SK-N-SH (cell line): Measurements from ENCODE around the gene ETV3. TPM values are rescaled to one million over a fixed set of nuclear protein-coding genes. Genes with fewer than 3 reads are reported as not detected.

ENCODE experiments used
- CTCF ChIA-PET: fragments of 300-600, 350-600 bp; formaldehyde crosslinking; extraction: SDS; loops from one replicate; lab custom pipeline; 2021; lab: Yijun Ruan, JAX
- POLR2A ChIA-PET: fragments of 350-600 bp; sonication (Branson Sonifier 250); formaldehyde crosslinking; extraction: SDS; loops from one replicate; lab custom pipeline; 2020; ENCODE audit warnings: antibody characterized with exemption, inconsistent platforms; lab: Yijun Ruan, JAX
- DNase-seq: peaks from one replicate; pipeline ENCODE4 v3.0.0; 2012
- H2AFZ ChIP-seq: fragments of 200-600 bp; sonication (generic); 2 replicates; pipeline ENCODE4 v1.8.1; 2016; ENCODE audit warnings: antibody characterized with exemption, mild to moderate bottlenecking, low read depth
- H3F3A ChIP-seq: fragments of 200-600 bp; sonication (generic); replicated peaks from 2 replicates; pipeline ENCODE3; 2016; ENCODE audit warnings: antibody characterized with exemption, mild to moderate bottlenecking; ENCODE audit not compliant: insufficient read depth
- H3K27ac ChIP-seq, 2 experiments: fragments of 200-500 bp in 1 of 2; fragments of 200-600 bp in 1 of 2; sonication (Bioruptor generic) in 1 of 2; sonication (generic), shearing (Covaris generic) in 1 of 2; 2 replicates each; pipeline versions ENCODE4 v1.5.1 to v1.6.1; 2014 to 2016; ENCODE audit warnings: low read depth in 2 of 2, inconsistent platforms in 1 of 2, low read length in 1 of 2, mild to moderate bottlenecking in 1 of 2, mixed read lengths in 1 of 2
- H3K27me3 ChIP-seq: fragments of 200-600 bp; sonication (generic), shearing (Covaris generic); 2 replicates; pipeline ENCODE4 v1.6.1; 2016; ENCODE audit warnings: mixed run types; ENCODE audit not compliant: insufficient read depth
- H3K36me3 ChIP-seq, 2 experiments: fragments of 200-500 bp in 1 of 2; fragments of 200-600 bp in 1 of 2; sonication (Bioruptor generic) in 1 of 2; sonication (generic) in 1 of 2; replicated peaks in 1 of 2; 2 replicates each; pipeline versions ENCODE3 to v1.5.1; 2014 to 2016; ENCODE audit warnings: low read length in 1 of 2, mild to moderate bottlenecking in 1 of 2; ENCODE audit not compliant: insufficient read depth in 2 of 2, control insufficient read depth in 1 of 2
- H3K4me1 ChIP-seq, 2 experiments: fragments of 200-500 bp in 1 of 2; fragments of 200-600 bp in 1 of 2; sonication (Bioruptor generic) in 1 of 2; sonication (generic), shearing (Covaris generic) in 1 of 2; 2 replicates each; pipeline versions ENCODE4 v1.5.1 to v1.6.1; 2014 to 2016; ENCODE audit warnings: low read depth in 1 of 2, low read length in 1 of 2, mixed run types in 1 of 2; ENCODE audit not compliant: insufficient read depth in 2 of 2, control insufficient read depth in 1 of 2
- H3K4me2 ChIP-seq: fragments of 200-600 bp; sonication (generic), shearing (Covaris generic); 2 replicates; pipeline ENCODE4 v1.6.1; 2017; ENCODE audit warnings: mixed run types
- H3K4me3 ChIP-seq, 2 experiments: fragments of 200-500 bp in 1 of 2; fragments of 200-600 bp in 1 of 2; sonication (Bioruptor generic) in 1 of 2; sonication (generic), shearing (Covaris generic) in 1 of 2; 2 replicates each; pipeline versions ENCODE4 v1.5.1 to v1.8.1; 2014 to 2016; ENCODE audit warnings: low read depth in 2 of 2, inconsistent platforms in 1 of 2, low read length in 1 of 2, mild to moderate bottlenecking in 1 of 2, mixed read lengths in 1 of 2, moderate library complexity in 1 of 2
- H3K79me2 ChIP-seq: fragments of 200-600 bp; sonication (generic); 2 replicates; pipeline ENCODE4 v1.8.1; 2017; ENCODE audit warnings: mild to moderate bottlenecking; ENCODE audit not compliant: insufficient read depth
- H3K9ac ChIP-seq: fragments of 200-600 bp; sonication (generic); 2 replicates; pipeline ENCODE4 v1.6.1; 2017; ENCODE audit warnings: mixed run types
- H3K9me2 ChIP-seq: fragments of 200-600 bp; sonication (generic); 2 replicates; pipeline ENCODE4 v1.6.1; 2017; ENCODE audit warnings: mixed run types
- H3K9me3 ChIP-seq: fragments of 200-600 bp; sonication (generic); 2 replicates; pipeline ENCODE4 v1.6.1; 2017; ENCODE audit warnings: mixed run types, mild to moderate bottlenecking, moderate library complexity
- H4K20me1 ChIP-seq: fragments of 200-600 bp; sonication (generic); 2 replicates; pipeline ENCODE4 v1.6.1; 2017; ENCODE audit warnings: mild to moderate bottlenecking, mixed run types; ENCODE audit not compliant: insufficient read depth
- CHD2 ChIP-seq: fragments of 150-350 bp; IDR thresholded peaks from 2 replicates; pipeline ENCODE4 v1.6.1; 2018; ENCODE audit warnings: low read length; ENCODE audit not compliant: partially characterized antibody
- CTCF ChIP-seq: fragments of 200-600 bp; sonication (generic); IDR thresholded peaks from 2 replicates; pipeline ENCODE4 v1.6.1; 2017; ENCODE audit warnings: antibody characterized with exemption, mild to moderate bottlenecking, moderate library complexity
- EP300 ChIP-seq, 2 experiments: IDR thresholded peaks; 2 replicates each; pipeline versions ENCODE4 v1.4.0 to v1.6.1; 2012; ENCODE audit warnings: borderline replicate concordance in 1 of 2, low read depth in 1 of 2, low read length in 1 of 2
- FOSL2 ChIP-seq: IDR thresholded peaks from 2 replicates; pipeline ENCODE4 v1.4.0; 2012; ENCODE audit warnings: low read depth, mild to moderate bottlenecking, moderate library complexity, borderline replicate concordance
- FOXJ3 ChIP-seq: sonication (generic); formaldehyde crosslinking; IDR thresholded peaks from 2 replicates; pipeline ENCODE4 v1.5.1; 2020; ENCODE audit warnings: mild to moderate bottlenecking, missing genetic modification reagents
- FOXM1 ChIP-seq: IDR thresholded peaks from 2 replicates; pipeline ENCODE4 v1.4.0; 2012; ENCODE audit warnings: low read depth, mild to moderate bottlenecking
- GABPA ChIP-seq: IDR thresholded peaks from 2 replicates; pipeline ENCODE4 v1.4.0; 2012; ENCODE audit warnings: low read depth, mild to moderate bottlenecking
- IRF3 ChIP-seq: fragments of 150-350 bp; IDR thresholded peaks from 2 replicates; pipeline ENCODE4 v1.6.1; 2016; ENCODE audit warnings: mild to moderate bottlenecking, low read depth, low read length
- JUND ChIP-seq: IDR thresholded peaks from 2 replicates; pipeline ENCODE4 v1.4.0; 2012
- MEF2A ChIP-seq: IDR thresholded peaks from 2 replicates; pipeline ENCODE4 v1.4.0; 2012; ENCODE audit warnings: low read depth, borderline replicate concordance
- MXI1 ChIP-seq: IDR thresholded peaks from 2 replicates; pipeline ENCODE4 v1.6.1; 2012; ENCODE audit warnings: mild to moderate bottlenecking, low read depth, low read length, improper control_type of control experiment
- NFIC ChIP-seq: IDR thresholded peaks from 2 replicates; pipeline ENCODE4 v1.4.0; 2012; ENCODE audit warnings: borderline replicate concordance
- PBX3 ChIP-seq: IDR thresholded peaks from 2 replicates; pipeline ENCODE4; 2012
- POLR2AphosphoS5 ChIP-seq: IDR thresholded peaks from 2 replicates; pipeline ENCODE4 v1.6.1; 2012; ENCODE audit warnings: low read depth, low read length
- RAD21 ChIP-seq: IDR thresholded peaks from 2 replicates; pipeline ENCODE4 v1.6.1; 2012; ENCODE audit warnings: mild to moderate bottlenecking, low read length
- RCOR1 ChIP-seq: fragments of 150-350 bp; IDR thresholded peaks from 2 replicates; pipeline ENCODE4 v1.6.1; 2017; ENCODE audit warnings: antibody characterized with exemption, low read length
- RFX5 ChIP-seq: IDR thresholded peaks from 2 replicates; pipeline ENCODE4 v1.6.1; 2012; ENCODE audit warnings: mild to moderate bottlenecking, improper control_type of control experiment, low read length
- RXRA ChIP-seq: IDR thresholded peaks from 2 replicates; pipeline ENCODE4 v1.4.0; 2012; ENCODE audit warnings: low read depth, mild to moderate bottlenecking, borderline replicate concordance
- SIN3A ChIP-seq: IDR thresholded peaks from 2 replicates; pipeline ENCODE4 v1.6.1; 2012; ENCODE audit warnings: low read depth, mild to moderate bottlenecking, low read length, moderate library complexity, borderline replicate concordance
- SMC3 ChIP-seq: IDR thresholded peaks from 2 replicates; pipeline ENCODE4 v1.6.1; 2012; ENCODE audit warnings: low read depth, low read length, improper control_type of control experiment
- TAF1 ChIP-seq: IDR thresholded peaks from 2 replicates; pipeline ENCODE4 v1.6.1; 2012; ENCODE audit warnings: low read depth, mild to moderate bottlenecking, low read length, moderate library complexity, borderline replicate concordance
- WGBS: methylation state at CpG from one replicate; pipeline ENCODE4 v1.1.6; 2017; ENCODE audit warnings: low lambda C conversion rate; 5-methylcytosine and 5-hydroxymethylcytosine counted together
- polyA plus RNA-seq, 3 experiments: library from polyadenylated mRNA; depleted of rRNA; stranded (reverse); fragments of >200 nt; gene quantifications; 2 replicates each; pipeline ENCODE4 v1.2.3, GENCODE V29; 2012
- TF ChIP-seq, protein P1 (sequence below): IDR thresholded peaks from 2 replicates; pipeline ENCODE4 v1.4.0; 2012; ENCODE audit warnings: low read depth, borderline replicate concordance
- TF ChIP-seq, protein P2 (sequence below): IDR thresholded peaks from 2 replicates; pipeline ENCODE4 v1.4.0; 2012; ENCODE audit warnings: low read depth

The ETV3 gene
- polyA plus RNA-seq, 1 of the 3 experiments (the other 2 are of a cell fraction), result 5.4 TPM

GRCh38 chr1:157105988-157106812, 32.0 kb downstream of the ETV3 start (continued):
- TF ChIP-seq, protein P1, sequence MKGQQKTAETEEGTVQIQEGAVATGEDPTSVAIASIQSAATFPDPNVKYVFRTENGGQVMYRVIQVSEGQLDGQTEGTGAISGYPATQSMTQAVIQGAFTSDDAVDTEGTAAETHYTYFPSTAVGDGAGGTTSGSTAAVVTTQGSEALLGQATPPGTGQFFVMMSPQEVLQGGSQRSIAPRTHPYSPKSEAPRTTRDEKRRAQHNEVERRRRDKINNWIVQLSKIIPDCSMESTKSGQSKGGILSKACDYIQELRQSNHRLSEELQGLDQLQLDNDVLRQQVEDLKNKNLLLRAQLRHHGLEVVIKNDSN, result no peak
- TF ChIP-seq CHD2 (no peak), IRF3 (no peak), EP300 (IDR thresholded peaks at IDR 0.05; ENCODE audit: borderline replicate concordance in 1 of 2, low read depth in 1 of 2, low read length in 1 of 2) (no peak), RCOR1 (no peak), MEF2A (no peak)

- Histone ChIP-seq H4K20me1 (no peaks in the 10 kb centered on the region), H3F3A (no peaks in the 10 kb centered on the region), H3K9me3 (no peaks in the 10 kb centered on the region), H3K4me3 (no peak overlapping the region), H3K9ac (no peak overlapping the region), H3K27me3 (no peaks in the 10 kb centered on the region), H3K36me3 (no peaks in the 10 kb centered on the region), H3K4me2 (no peak overlapping the region), H3K4me1 (peaks cover 0 to 17% of the 10 kb centered on the region in 2 experiments; a peak in 1 of 4 replicates), H3K27ac (peak overlapping the region in 1 of 2 experiments; percentile 47; a peak in 1 of 4 replicates), H3K9me2 (no peaks in the 10 kb centered on the region), H3K79me2 (no peaks in the 10 kb centered on the region), H2AFZ (peak overlapping the region; percentile 95; the same call in 1 of the 2 replicates)
- TF ChIP-seq RAD21 (no peak), SMC3 (no peak), FOXM1 (no peak), SIN3A (no peak), PBX3 (no peak), CTCF (no peak), FOXJ3 (CRISPR knock-in tag) (no peak), FOSL2 (no peak), RXRA (no peak), RFX5 (no peak), TAF1 (no peak), POLR2AphosphoS5 (no peak), JUND (no peak), NFIC (no peak), MXI1 (no peak), IRF3 (no peak), GABPA (no peak), MEF2A (no peak)
- TF ChIP-seq, protein P2, sequence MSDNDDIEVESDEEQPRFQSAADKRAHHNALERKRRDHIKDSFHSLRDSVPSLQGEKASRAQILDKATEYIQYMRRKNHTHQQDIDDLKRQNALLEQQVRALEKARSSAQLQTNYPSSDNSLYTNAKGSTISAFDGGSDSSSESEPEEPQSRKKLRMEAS, result no peak
- no peak for DNase-seq
- ChIA-PET CTCF (interaction anchor here (1.4 to 3.1 kb wide), 2 partner anchors 15 to 51 kb away, joined by 6 to 19 read pairs; no protein-coding TSS in a partner anchor), POLR2A (no interaction called here)
- 69% methylated on average over 10 of the region's 14 CpGs for WGBS
Observed at GRCh38 chr1:157105298-157105987, 32.8 kb downstream of the ETV3 start.
